SU-DHL-6 (cell line): ENCODE measurements around the gene HNRNPLL.

ENCODE experiments used
- EZH2phosphoT487 ChIP-seq: fragments of 200-600 bp; sonication (generic), shearing (Covaris generic); conservative IDR thresholded peaks from 2 replicates; pipeline ENCODE4 v1.6.1; 2018; ENCODE audit warnings: mild to moderate bottlenecking, antibody characterized with exemption, low read length, moderate library complexity, mixed read lengths
- TF ChIP-seq, protein P1 (sequence below): fragments of 200-600 bp; sonication (generic); IDR thresholded peaks from one replicate; pipeline ENCODE4 v1.5.1; 2017; ENCODE audit warnings: antibody characterized with exemption, mild to moderate bottlenecking, low read length, moderate library complexity; ENCODE audit not compliant: insufficient read depth, poor library complexity, severe bottlenecking

DNA sequence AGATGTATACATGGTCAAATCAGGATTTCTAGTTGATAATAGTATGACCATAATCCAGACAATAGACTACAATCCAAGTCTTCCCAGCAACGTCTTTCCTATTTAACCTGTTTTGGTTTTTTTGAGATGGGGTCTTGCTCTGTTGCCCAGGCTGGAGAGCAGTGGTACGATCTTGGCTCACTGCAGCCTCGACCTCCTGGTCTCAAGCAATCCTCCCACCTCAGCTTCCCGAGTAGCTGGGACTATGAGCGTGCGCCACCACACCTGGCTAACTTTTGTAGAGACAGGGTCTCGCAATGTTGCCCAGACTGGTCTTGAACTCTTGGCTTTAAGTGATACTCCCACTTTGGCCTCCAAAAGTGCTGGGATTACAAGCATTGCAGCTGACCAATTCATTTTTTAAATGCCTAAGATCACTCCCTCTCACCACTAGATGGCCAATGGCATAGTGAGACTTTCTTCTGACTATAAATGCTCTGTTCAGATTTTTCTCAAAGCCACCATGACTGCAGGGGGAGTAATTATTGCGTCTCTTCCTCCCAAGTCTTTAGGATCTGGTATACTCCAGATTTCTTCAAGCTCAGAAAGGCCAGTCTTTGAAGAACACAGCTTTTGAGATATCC, 47.6 kb downstream of the HNRNPLL start:
- TF ChIP-seq, protein P1, sequence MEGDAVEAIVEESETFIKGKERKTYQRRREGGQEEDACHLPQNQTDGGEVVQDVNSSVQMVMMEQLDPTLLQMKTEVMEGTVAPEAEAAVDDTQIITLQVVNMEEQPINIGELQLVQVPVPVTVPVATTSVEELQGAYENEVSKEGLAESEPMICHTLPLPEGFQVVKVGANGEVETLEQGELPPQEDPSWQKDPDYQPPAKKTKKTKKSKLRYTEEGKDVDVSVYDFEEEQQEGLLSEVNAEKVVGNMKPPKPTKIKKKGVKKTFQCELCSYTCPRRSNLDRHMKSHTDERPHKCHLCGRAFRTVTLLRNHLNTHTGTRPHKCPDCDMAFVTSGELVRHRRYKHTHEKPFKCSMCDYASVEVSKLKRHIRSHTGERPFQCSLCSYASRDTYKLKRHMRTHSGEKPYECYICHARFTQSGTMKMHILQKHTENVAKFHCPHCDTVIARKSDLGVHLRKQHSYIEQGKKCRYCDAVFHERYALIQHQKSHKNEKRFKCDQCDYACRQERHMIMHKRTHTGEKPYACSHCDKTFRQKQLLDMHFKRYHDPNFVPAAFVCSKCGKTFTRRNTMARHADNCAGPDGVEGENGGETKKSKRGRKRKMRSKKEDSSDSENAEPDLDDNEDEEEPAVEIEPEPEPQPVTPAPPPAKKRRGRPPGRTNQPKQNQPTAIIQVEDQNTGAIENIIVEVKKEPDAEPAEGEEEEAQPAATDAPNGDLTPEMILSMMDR, result no peak
- TF ChIP-seq EZH2phosphoT487, result no peak
